ENCODE results near the gene PLA2G10.
"Not testable (repeated sequence)": the region's sequence is repeated elsewhere in the genome, so short reads cannot be mapped to it uniquely, and the experiment has no call there.

Gene PLA2G10

DNA sequence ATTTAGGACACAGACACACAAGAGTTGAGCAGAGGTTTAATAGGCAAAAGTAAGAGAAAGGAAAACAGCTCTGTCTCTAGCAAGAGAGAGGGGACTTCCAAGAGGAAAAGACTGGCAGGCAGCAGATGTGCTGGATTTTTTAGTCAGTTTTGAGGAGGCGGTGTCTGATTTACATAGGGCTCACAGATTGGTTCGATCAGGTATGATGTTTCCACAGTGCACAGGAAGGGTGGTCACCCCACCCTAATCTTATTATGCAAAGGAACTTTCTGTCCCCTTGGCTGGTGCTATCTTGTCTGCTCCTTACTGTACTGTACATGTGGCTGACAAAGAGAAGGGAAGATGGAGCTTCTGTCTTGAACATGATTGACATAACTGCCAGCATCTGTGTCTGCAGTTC, 36.0 kb downstream of the PLA2G10 start:
- no peak for DNase-seq

DNA sequence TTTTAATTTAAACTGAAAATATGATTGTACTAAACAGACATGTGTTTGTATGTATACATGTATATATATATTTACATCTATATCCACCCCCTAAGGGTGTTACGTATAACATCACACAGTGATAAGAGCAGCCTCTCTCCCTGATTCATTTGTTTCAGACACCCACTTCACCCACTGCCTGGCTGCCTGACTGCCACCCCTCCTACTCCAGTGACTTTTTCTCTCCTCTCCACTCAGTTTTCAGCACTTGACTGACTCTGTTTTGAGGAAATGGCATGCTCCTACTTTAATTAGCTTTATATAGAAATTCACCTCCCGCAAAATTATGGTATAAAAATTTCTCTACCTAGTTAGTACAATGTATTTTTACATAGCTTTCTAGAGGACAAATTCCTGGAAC, 41.4 kb downstream of the PLA2G10 start:
- no peak for DNase-seq

DNA sequence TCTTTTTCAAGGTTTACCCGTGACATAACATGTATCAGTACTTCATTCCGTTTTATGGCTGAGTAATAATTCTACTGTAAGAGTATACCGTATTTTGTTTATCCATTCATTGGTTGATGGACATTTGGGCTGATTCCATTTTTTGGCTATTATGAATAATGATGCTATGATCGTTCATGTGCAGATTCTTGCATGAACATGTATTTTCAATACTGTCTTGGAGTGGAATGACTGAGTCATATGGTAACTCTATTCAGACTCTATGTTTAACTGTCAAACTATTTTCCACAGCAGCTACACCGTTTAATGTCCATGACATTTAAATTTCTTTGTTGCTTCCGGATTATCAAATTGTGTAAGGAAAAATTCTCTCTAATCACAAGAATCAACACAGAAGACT, 43.5 kb downstream of the PLA2G10 start:
- DNase-seq: no peak

DNA sequence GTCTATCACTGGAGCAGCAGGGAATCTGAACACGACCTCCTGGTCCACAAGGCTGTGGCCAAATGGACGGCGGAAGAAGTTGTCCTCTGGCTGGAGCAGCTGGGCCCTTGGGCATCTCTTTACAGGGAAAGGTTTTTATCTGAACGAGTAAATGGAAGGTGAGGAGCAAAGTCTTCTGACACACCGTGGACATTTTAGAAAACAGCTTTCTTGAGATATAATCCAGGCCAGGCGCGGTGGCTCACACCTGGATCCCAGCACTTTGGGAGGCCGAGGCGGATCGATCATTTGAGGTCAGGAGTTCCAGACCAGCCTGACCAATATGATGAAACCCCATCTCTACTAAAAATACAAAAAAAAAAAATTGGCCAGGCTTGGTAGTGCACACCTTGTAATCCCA, 44.3 kb downstream of the PLA2G10 start:
- DNase-seq: no peak

DNA sequence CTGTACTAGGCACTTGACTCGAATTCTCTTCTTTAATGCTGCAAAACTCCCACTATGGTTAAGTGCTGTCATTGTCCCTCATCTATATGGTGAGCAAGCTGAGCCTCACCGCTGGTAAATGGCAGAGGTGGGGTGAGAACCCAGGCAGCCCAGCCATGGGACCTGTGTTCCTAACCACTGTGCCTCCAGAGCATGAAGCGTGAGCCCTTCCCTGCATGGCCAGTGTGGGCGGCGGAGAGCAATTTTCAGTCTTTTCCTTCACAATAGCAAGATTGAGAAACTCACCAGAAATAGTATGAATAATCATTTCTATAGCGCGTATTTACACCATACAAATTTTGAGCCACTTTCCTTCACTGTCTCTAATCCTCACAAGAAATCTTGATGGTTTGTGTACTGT, 52.2 kb downstream of the PLA2G10 start:
- no peak for DNase-seq

DNA sequence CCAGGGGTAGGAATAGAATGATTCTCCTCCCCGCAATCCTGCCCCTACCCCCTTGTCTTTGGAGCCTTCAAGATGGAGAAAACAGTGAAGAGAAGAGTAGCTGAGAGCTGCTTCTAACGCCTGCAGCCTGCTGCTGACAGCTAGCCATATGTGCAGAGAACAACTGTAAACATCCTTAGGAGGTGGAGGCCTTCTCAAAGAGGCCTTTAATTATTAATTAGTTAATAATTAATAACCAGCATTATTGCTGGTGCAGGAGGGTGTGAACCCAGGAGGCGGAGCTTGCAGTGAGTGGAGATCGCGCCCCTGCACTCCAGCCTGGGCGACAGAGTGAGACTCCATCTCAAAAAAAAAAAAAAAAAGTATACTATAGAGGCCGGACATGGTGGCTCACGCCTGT, 52.9 kb downstream of the PLA2G10 start:
- DNase-seq: no peak

DNA sequence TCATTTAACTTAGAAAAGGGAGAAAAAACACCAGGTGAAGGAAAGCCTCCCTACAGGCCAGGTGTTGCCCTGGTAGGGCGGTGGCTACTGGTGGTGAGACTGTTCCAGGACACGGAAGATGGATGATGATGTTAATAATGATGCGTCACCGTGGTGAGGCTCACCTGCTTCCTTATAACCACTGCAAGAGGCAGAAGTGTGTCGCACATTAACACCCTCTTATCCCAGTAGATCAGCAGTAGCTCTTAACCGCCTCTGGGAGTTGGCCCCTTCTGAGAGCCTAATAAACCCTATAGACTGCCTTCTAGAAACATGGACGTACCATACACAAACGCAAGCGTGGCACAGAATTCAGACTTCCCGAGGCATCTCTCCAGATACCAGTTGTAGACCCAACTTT, 53.6 kb downstream of the PLA2G10 start:
- no peak for DNase-seq

DNA sequence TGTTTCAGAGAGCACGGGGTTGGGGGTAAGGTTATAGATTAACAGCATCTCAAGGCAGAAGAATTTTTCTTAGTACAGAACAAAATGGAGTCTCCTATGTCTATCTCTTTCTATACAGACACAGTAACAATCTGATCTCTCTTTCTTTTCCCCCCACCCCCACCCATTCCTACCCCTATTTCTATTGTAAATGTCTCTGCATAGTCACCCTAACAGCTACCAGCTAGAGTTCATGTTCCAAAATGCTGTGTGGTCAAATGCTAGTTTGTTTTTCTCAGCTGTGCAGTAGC, 57.2 kb downstream of the PLA2G10 start:
- DNase-seq: not testable (repeated sequence)

DNA sequence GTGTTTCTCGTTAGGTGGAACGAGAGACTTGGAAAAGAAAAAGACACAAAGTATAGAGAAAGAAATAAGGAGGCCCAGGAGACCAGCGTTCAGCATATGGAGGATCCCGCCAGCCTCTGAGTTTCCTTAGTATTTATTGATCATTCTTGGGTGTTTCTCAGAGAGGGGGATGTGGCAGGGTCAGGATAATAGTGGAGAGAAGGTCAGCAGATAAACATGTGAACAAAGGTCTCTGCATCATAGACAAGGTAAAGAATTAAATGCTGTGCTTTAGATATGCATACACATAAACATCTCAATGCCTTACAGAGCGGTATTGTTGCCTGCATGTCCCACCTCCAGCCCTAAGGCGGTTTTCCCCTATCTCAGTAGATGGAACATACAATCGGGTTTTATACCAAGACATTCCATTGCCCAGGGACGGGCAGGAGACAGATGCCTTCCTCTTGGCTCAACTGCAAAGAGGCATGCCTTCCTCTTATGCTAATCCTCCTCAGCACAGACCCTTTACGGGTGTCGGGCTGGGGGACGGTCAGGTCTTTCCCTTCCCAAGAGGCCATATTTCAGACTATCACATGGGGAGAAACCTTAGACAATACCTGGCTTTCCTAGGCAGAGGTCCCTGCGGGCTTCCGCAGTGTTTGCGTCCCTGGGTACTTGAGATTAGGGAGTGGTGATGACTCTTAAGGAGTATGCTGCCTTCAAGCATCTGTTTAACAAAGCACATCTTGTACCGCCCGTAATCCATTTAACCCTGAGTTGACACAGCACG, 57.7 kb downstream of the PLA2G10 start:
- not testable (repeated sequence) for DNase-seq

DNA sequence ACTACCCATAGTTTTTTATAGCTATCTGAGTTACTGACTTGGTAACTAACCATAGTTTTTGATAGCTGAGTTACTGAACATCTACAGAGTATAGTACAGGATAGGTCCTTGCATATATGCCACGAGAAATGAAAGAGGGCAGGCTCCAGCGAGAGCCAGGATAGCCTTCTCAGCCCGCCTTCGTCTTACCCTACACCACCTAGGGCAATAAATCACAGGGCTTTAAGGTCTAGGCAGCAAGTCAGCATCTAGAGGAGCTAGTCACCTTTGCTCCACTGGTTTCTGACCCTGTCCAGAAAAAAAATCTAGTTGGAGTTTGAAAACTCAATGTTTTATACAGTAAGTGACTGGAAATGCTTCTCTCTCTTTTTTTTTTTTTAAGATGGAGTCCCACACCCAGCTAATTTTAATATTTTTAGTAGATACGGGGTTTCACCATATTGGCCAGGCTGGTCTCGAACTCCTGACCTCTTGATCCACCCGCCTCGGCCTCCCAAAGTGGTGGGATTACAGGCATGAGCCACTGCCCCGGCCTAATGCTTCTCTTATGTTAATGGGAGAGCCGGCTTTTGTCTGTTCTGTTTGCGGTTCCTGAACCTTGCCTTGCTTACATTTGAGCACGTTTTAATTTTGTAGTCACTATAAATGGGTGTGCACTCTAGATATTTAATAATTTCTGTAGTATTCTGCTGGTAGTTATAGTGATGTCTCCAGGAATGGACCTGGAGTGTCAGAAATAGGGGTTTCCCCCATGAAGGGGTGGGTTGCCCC, 58.5 kb downstream of the PLA2G10 start:
- DNase-seq: no peak

DNA sequence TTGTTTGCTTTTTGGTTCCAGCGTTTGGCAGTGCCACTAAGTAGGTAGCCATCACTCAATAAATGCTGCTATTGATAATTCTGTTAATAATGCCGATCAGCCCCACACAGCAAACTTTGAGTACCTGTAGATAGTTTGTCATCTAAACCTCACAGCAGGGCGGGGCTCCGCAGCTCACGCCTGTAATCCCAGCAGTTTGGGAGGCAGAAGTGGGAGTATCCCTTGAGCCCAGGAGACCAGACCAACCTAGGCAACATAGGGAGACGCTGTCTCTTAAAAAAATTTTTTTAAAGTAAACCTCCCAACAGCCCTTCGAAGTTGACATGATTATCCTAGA, 59.8 kb downstream of the PLA2G10 start:
- no peak for DNase-seq

DNA sequence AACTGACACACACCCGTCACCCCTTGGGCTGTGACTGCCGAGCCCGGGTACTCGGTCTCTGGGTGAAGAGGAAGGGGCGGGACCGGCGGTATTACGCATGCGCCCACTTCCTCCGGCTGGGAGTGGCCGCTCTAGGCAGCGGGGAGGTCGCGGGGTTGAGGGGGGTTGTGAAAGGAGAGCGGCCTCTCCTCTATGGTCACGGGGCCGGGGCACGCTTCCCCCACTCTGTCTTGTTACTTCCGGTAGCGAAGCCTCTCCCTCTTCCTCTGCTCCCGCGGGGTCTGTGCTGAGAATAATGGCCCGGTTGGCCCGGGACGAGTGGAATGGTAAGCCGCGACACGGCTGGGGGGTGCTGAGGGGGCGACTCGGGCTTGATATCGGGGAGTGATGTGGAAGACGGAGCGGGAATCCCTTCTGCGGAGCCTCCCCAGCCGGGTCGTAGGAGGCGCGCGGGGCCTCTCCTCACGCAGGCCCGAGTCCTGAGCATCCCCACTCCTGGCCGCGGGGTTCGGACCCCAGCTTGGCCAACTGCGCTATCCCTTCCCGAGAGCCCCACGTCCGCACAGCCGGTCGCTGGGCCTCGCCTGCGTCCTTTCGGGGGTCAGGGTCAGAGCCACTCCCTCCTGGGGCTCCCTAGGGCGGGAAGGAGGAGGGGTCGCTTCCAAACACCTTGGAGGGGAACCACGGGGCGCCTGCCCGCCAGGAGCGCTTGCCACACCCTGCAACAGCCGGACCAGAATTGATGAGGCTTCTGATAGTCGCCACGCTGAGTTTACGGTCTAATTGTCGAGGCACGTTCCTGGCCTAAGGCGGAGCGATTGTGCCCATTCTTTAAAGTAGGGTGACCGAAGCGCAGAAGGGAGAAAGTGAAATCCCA, 61.2 kb downstream of the PLA2G10 start, which contains the start of gene BFAR:
BFAR (plus strand) TSS at position 259 of the 877 bp plus-strand sequence. CDS start 11,396 bp downstream, outside the sequence.
- peak; percentile 98 for DNase-seq

DNA sequence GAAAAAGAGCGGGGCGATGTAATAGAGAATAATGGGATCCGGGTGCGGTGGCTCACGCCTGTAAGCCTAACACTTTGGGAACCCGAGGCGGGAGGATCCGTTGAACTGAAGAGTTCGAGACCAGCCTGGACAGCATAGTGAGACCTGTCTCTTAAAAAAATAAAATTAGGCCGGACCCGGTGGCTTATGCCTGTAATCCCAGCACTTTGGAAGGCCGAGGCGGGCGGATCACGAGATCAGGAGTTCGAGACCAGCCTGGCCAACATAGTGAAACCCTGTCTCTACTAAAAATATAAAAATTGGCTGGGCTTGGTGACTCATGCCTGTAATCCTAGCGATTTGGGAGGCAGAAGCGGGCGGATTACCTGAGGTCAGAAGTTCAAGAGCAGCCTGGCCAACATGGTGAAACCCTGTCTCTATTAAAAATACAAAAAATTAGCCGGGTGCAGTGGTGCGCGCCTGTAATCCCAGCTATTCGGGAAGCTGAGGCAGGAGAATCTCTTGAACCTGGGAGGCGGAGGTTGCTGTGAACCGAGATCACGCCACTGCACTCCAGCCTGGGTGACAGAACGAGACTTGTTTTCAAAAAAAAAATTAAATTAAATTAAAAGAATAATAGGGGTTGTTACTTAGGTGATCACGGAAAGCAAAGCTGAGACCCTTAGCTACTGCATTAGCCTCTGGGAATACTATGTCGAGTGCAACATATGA, 63.3 kb downstream of the PLA2G10 start:
- not testable (repeated sequence) for DNase-seq

DNA sequence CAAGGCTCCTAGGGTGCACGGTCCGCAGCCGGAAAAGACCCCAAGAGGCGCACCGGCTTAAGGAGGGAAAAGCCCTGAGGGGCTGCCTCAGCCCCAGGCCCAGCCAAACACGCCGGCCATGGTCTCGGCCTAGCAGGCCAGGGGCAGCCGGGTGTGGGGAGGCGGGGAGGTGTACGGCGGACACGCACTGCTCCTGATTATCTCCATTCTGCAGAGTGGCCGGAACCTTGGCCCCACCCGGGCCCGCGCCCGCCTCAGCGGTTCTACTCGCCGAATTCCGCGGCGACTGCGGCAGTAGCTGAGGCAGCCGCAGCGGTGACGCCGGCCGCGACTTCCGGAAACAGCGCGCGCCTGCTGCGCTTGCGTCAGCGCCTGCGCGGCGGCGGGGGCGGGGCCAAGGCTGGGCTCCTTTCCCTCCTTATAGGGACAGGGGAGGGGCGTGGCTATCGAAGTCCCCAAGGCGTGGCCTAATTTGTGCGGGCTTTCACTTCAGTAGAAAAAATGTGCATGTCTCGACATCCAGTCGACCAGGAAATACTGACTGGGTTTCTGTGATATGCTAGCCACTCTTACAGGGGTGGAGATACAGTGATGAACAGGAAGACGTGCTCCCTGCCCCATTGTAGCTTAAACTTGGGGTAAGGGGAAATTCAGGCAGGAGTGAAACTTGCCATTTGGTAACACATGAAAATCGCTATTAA, 64.0 kb downstream of the PLA2G10 start, which contains the start of gene PARN:
PARN (minus strand) TSS at position 342 of the 701 bp plus-strand sequence; CDS start at position 207, 135 bp downstream.
- DNase-seq: peak; percentile 87

DNA sequence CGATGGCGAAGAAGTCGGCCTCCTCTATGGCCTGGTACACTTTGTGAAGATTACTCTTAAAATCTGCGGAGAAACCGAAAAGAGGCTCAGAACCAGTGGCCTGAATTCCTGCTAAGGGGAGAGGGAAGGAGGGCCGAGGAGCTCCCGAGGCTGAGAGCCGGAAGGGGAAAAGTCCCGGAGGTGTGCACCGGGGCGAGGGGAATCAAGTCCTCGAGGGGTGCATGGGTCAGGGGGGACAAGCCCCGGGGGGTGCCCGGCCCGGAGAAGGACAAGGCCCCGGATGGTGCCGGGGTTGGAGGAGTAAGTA, 64.5 kb downstream of the PLA2G10 start:
- no peak for DNase-seq

DNA sequence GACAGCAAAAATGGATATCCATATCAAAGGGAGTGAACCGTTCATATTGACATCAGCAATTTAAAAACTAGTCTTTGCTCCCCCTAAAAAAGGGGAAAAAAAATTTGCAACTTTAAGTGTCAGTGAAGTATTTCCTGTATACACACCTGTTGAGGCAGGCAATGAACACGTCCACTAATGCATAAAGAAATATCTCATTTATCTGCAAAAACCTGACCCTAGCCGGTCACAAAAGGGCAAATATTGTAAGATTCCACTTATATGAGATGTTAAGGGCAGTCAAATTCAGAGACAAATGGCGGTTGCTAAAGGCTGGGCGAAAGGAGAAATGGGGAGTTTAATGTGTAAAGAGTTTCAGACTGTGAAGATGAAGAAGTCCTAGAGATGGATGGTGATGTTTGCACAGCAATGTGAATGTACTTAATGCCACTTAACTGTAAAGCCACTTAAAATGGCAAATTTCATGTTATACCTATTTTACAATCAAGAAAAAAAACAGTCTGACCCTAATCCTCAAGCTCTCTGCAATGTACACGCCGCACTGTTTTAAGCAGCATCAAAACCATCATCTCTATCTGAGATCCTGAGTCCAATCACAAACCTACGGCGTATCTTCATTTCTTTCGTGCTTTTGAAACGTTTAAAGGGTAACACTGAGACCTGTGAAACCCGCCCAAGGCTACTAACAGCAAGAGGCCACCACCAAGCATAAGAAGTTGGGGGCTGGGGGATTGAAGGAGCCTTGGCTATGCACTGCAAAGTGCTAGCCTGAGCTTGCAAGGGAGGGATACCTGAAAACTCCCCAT, 65.1 kb downstream of the PLA2G10 start:
- DNase-seq: no peak

DNA sequence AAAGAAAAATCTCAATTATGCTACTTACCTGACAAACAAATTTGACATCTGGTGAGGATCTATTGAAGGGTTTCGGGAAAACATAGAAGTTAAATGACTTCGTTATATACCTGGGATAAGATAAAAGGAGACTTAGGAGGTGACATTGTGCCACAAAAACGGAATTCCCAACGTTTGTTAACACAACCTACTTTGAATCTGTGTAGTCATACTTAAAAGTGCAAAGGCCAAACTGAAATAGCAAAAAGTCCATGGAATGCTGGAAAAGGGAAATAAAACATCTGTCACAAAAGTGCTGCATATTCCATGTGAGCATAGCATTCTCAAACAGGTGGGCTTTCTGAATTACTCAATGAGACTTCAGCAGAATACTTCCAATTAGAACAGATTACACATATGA, 67.0 kb downstream of the PLA2G10 start:
- no peak for DNase-seq

Data from KG1 (cell line).